ENCODE results near the gene DBNDD2.

DBNDD2 gene

DNA sequence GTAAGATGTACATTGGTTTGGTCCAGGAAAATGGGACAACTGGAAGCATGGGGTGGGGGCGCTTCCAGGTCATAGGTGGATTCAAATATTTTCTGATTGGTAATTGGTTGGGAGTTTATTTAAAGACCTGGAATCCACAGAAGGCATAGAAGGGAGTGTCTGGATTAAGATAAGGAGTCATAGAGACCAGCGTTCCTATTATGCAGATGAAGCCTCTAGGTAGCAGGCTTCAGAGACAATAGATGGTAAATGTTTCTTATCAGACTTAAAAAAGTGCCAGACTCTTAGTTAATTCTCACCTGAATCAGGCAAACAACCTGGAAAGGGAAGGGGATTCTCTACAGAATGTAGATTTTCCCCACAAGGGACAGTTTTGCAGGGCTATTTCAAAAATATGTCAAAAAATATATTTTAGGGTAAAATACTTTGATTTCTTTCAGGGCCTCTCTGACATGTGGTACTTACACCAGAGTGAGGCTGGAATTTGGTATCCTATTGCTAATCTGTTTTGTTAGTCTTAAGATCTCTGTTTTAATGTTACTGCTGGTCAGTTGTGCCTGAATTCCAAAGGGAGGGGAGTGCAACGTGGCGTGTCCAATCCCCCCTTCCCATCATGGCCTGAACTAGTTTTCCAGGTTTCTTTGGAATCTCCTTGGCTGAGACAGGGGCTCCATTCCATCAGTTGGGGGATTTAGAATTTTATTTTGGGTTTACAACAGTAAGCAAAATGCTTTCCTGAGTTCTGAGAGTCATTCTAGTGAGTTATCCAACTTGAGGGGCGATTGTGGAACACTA, 33.0 kb downstream of the DBNDD2 start:
- TF ChIP-seq, protein P1, sequence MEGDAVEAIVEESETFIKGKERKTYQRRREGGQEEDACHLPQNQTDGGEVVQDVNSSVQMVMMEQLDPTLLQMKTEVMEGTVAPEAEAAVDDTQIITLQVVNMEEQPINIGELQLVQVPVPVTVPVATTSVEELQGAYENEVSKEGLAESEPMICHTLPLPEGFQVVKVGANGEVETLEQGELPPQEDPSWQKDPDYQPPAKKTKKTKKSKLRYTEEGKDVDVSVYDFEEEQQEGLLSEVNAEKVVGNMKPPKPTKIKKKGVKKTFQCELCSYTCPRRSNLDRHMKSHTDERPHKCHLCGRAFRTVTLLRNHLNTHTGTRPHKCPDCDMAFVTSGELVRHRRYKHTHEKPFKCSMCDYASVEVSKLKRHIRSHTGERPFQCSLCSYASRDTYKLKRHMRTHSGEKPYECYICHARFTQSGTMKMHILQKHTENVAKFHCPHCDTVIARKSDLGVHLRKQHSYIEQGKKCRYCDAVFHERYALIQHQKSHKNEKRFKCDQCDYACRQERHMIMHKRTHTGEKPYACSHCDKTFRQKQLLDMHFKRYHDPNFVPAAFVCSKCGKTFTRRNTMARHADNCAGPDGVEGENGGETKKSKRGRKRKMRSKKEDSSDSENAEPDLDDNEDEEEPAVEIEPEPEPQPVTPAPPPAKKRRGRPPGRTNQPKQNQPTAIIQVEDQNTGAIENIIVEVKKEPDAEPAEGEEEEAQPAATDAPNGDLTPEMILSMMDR (IDR thresholded peaks at IDR 0.05) = no peak
- Histone ChIP-seq H3K9me3 (no peaks in the 10 kb centered on the region), H3K4me3 (no peak overlapping the region), H3K36me3 (no peaks in the 10 kb centered on the region), H3K27ac (no peak overlapping the region), H3K27me3 (peaks cover 0 to 2% of the 10 kb centered on the region in 2 donors), H3K4me1 (peaks cover 0 to 5% (median 0%) of the 10 kb centered on the region in 4 donors)
- intact Hi-C loops (cut with DNase I; ENCODE audit: low total_unique reads) = loop anchor here (10.0 kb wide), 1 partner anchor 334 kb away; no protein-coding TSS in a partner anchor
- DNase-seq = no peak

DNA sequence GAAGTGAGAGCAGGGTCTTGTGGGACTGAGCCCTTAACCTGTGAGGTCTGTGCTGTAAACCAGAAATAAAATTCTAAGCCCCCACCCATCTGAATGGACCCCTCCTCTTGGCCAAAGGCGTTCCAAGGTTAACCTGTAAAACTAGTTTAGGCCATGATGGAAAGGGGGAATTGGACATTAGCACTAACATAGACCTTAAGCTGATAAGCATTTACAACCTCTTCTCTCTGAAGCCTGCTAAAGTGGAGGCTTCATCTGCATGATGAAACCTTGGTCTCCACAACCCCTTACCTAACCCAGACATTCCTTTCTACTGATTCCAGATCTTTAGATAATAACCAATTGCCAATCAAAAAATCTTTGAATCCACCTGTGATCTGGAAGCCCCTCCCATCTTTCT, 33.7 kb downstream of the DBNDD2 start:
- peaks cover 0 to 2% of the 10 kb centered on the region in 2 donors for H3K27me3 ChIP-seq
- intact Hi-C loops (cut with DNase I; ENCODE audit: low total_unique reads) = loop anchor here (10.0 kb wide), 1 partner anchor 333 kb away; no protein-coding TSS in a partner anchor
- no peaks in the 10 kb centered on the region for H3K9me3 ChIP-seq
- no peaks in the 10 kb centered on the region for H3K4me1 ChIP-seq
- TF ChIP-seq, protein P1 (IDR thresholded peaks at IDR 0.05) = no peak
- DNase-seq = no peak
- H3K36me3 ChIP-seq = no peaks in the 10 kb centered on the region
- H3K4me3 ChIP-seq = no peak overlapping the region
- H3K27ac ChIP-seq = no peak overlapping the region

DNA sequence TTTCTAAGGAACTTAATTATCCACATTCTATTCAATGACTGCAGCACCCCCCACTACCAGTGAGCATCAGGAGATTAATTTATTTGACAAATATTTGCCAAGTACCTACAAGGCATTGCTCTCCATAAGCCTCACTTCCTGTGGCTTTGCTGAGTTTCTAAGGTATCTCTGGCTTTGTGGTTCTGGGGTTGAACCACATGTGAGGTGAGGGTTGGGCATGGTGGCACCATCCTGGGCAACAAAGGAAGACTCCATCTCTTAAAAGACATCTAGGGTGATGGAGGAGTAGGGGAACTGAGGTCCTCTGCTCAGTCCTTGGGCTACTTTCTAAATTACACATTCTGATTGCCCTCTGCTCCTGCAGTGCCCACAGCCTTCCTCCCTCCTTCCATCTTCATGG, 36.0 kb downstream of the DBNDD2 start:
- H3K27ac ChIP-seq = no peak overlapping the region
- H3K4me3 ChIP-seq = no peak overlapping the region
- no peak for DNase-seq
- no peaks in the 10 kb centered on the region for H3K9me3 ChIP-seq
- intact Hi-C loops (cut with DNase I; ENCODE audit: low total_unique reads) = loop anchor here (10.0 kb wide), 1 partner anchor 331 kb away; no protein-coding TSS in a partner anchor
- no peaks in the 10 kb centered on the region for H3K36me3 ChIP-seq
- TF ChIP-seq, protein P1 (IDR thresholded peaks at IDR 0.05) = no peak
- H3K27me3 ChIP-seq = peaks cover 0 to 2% of the 10 kb centered on the region in 2 donors
- peaks cover 0 to 12% (median 0%) of the 10 kb centered on the region in 4 donors for H3K4me1 ChIP-seq

DNA sequence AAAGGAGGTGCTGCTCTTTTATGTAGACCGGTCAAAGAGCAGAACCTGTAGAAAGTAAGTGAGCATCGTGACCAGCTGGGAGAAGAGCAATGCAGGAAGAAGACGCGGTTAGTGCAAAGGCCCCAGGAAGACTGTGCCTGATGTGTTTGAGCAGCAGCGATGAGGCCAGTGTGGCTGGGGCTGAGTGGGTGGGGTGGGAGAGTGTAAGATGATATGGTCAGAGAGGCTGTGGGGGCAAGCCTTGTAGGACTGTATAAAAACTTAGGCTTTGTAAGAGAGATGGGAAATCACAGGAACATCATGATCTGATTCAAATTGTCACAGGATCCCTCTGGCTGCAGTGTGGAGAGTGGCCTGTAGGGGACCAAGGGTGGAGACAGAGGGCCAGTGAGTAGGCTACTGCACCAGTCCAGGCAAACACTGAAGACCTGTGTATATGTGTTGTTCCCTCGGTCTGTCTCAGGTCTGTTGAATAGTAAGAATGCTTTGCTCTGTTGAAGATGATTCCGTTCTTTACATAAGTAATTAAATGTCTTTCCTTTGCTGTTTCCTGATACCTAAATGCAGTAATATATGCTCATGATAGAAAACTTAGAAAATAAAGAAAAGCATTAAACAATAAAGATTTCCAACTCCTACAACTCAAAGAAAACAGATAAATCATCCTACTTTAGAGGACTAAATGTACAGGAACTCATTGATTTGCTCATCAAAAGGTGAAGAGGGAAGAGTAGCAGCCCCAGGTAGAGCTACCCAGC, 37.9 kb downstream of the DBNDD2 start:
- H3K27me3 ChIP-seq = peaks cover 0 to 2% of the 10 kb centered on the region in 2 donors
- DNase-seq = no peak
- H3K36me3 ChIP-seq = no peaks in the 10 kb centered on the region
- intact Hi-C loops (cut with DNase I; ENCODE audit: low total_unique reads) = loop anchor here (10.0 kb wide), 1 partner anchor 329 kb away; no protein-coding TSS in a partner anchor
- TF ChIP-seq, protein P1 (IDR thresholded peaks at IDR 0.05) = no peak
- H3K27ac ChIP-seq = no peak overlapping the region
- no peak overlapping the region for H3K4me3 ChIP-seq
- no peaks in the 10 kb centered on the region for H3K9me3 ChIP-seq
- H3K4me1 ChIP-seq = peaks cover 0 to 26% (median 10%) of the 10 kb centered on the region in 4 donors

DNA sequence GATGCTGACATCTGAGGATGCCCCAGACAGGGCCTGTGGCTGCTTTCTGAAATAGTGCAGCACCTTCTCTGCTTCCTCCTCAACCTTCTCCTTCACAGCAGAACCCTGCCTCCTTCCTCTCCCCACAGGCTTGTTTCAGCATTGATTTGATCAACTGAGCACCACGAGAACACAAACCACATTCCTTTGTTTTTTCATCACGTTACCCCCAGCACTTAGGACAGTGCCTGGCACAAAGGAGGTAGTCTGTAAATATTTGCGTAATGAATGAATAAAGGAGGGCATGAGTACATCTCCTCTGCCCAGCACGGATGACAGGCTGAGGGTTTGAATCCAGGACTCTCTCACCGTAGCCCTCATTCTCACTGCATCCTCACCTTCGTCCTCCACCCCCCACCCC, 40.2 kb downstream of the DBNDD2 start:
- Histone ChIP-seq H3K36me3 (no peaks in the 10 kb centered on the region), H3K4me3 (no peak overlapping the region), H3K9me3 (no peaks in the 10 kb centered on the region), H3K27me3 (peaks cover 0 to under 1% of the 10 kb centered on the region in 2 donors), H3K27ac (peak overlapping the region; percentile 60 to 68), H3K4me1 (peaks cover 0 to 26% (median 10%) of the 10 kb centered on the region in 4 donors)
- DNase-seq = no peak
- TF ChIP-seq, protein P1 (IDR thresholded peaks at IDR 0.05) = no peak
- intact Hi-C loops (cut with DNase I; ENCODE audit: low total_unique reads) = loop anchor here (10.0 kb wide), 1 partner anchor 327 kb away; no protein-coding TSS in a partner anchor
